OCI-LY7 (cell line): ENCODE measurements around the gene CHST2.

Experiments used
- EZH2phosphoT487 ChIP-seq: fragments of 200-600 bp; sonication (generic); IDR thresholded peaks from 2 replicates; pipeline ENCODE4 v1.6.1; 2018; ENCODE audit warnings: low read depth, borderline replicate concordance, mild to moderate bottlenecking, mixed run types, antibody characterized with exemption, low read length, moderate library complexity, mixed read lengths
- TF ChIP-seq, protein P1 (sequence below): fragments of 200-600 bp; sonication (generic); conservative IDR thresholded peaks from 2 replicates; pipeline ENCODE4 v1.5.1; 2014; ENCODE audit warnings: mild to moderate bottlenecking, antibody characterized with exemption, low read length, moderate library complexity, mixed read lengths

DNA sequence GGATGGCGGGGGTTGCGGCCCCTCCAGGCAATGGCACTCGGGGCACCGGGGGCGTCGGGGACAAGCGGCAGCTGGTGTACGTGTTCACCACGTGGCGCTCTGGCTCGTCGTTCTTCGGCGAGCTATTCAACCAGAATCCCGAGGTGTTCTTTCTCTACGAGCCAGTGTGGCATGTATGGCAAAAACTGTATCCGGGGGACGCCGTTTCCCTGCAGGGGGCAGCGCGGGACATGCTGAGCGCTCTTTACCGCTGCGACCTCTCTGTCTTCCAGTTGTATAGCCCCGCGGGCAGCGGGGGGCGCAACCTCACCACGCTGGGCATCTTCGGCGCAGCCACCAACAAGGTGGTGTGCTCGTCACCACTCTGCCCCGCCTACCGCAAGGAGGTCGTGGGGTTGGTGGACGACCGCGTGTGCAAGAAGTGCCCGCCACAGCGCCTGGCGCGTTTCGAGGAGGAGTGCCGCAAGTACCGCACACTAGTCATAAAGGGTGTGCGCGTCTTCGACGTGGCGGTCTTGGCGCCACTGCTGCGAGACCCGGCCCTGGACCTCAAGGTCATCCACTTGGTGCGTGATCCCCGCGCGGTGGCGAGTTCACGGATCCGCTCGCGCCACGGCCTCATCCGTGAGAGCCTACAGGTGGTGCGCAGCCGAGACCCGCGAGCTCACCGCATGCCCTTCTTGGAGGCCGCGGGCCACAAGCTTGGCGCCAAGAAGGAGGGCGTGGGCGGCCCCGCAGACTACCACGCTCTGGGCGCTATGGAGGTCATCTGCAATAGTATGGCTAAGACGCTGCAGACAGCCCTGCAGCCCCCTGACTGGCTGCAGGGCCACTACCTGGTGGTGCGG, 1.9 kb downstream of the CHST2 start:
- TF ChIP-seq, protein P1, sequence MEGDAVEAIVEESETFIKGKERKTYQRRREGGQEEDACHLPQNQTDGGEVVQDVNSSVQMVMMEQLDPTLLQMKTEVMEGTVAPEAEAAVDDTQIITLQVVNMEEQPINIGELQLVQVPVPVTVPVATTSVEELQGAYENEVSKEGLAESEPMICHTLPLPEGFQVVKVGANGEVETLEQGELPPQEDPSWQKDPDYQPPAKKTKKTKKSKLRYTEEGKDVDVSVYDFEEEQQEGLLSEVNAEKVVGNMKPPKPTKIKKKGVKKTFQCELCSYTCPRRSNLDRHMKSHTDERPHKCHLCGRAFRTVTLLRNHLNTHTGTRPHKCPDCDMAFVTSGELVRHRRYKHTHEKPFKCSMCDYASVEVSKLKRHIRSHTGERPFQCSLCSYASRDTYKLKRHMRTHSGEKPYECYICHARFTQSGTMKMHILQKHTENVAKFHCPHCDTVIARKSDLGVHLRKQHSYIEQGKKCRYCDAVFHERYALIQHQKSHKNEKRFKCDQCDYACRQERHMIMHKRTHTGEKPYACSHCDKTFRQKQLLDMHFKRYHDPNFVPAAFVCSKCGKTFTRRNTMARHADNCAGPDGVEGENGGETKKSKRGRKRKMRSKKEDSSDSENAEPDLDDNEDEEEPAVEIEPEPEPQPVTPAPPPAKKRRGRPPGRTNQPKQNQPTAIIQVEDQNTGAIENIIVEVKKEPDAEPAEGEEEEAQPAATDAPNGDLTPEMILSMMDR = peak; percentile 56
- no peak for TF ChIP-seq EZH2phosphoT487
